Regular cardiac myocyte (primary cell): Measurements from ENCODE around the gene KLF11. TPM values are rescaled to one million over a fixed set of nuclear protein-coding genes. Genes with fewer than 3 reads are reported as not detected.

Experiments used
- total RNA-seq: library from RNA; depleted of rRNA; stranded (reverse); fragments of >200 nt; gene quantifications from 2 replicates; pipeline ENCODE4 v1.2.3, GENCODE V29; 2014

KLF11 gene
- 2.3 and 4.5 TPM in 2 replicates for total RNA-seq

GRCh38 chr2:10043256-10043905 is at the start of gene KLF11:
KLF11 (plus strand) TSS chr2:10043550; CDS start chr2:10043717, 167 bp downstream.

GRCh38 chr2:10079870-10080535 is 36.7 kb downstream of the KLF11 start, which contains the start of gene CYS1:
CYS1 (minus strand) TSS chr2:10080411; CDS start chr2:10080223, 188 bp downstream.

Other genes with a start within 250 kb of the KLF11 start
- 18.3 and 30.3 TPM in 2 replicates for gene TAF1B, start 200.1 kb upstream of the KLF11 start, total RNA-seq
- gene GRHL1, start 91.9 kb upstream of the KLF11 start, total RNA-seq: 0.28 and 0.38 TPM in 2 replicates
- gene CYS1, start 36.9 kb downstream of the KLF11 start, total RNA-seq: 0.58 and 1.7 TPM in 2 replicates
- gene RRM2, start 79.2 kb downstream of the KLF11 start, total RNA-seq: 3.7 and 85.5 TPM in 2 replicates